ENCODE results near the gene GPATCH2L. TPM values are rescaled to one million over a fixed set of nuclear protein-coding genes. Genes with fewer than 3 reads are reported as not detected.

GPATCH2L gene
- total RNA-seq, 1 donor: 47.9 TPM

GRCh38 chr14:76232800-76233199, 81.1 kb downstream of the GPATCH2L start:
- DNase-seq (ENCODE audit: low read depth): no peak
- TF ChIP-seq, protein P1, sequence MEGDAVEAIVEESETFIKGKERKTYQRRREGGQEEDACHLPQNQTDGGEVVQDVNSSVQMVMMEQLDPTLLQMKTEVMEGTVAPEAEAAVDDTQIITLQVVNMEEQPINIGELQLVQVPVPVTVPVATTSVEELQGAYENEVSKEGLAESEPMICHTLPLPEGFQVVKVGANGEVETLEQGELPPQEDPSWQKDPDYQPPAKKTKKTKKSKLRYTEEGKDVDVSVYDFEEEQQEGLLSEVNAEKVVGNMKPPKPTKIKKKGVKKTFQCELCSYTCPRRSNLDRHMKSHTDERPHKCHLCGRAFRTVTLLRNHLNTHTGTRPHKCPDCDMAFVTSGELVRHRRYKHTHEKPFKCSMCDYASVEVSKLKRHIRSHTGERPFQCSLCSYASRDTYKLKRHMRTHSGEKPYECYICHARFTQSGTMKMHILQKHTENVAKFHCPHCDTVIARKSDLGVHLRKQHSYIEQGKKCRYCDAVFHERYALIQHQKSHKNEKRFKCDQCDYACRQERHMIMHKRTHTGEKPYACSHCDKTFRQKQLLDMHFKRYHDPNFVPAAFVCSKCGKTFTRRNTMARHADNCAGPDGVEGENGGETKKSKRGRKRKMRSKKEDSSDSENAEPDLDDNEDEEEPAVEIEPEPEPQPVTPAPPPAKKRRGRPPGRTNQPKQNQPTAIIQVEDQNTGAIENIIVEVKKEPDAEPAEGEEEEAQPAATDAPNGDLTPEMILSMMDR (IDR thresholded peaks at IDR 0.05; ENCODE audit: insufficient read depth, low read length): no peak
- no peak overlapping the region for H3K4me3 ChIP-seq (ENCODE audit: low read depth, low read length)

DNA sequence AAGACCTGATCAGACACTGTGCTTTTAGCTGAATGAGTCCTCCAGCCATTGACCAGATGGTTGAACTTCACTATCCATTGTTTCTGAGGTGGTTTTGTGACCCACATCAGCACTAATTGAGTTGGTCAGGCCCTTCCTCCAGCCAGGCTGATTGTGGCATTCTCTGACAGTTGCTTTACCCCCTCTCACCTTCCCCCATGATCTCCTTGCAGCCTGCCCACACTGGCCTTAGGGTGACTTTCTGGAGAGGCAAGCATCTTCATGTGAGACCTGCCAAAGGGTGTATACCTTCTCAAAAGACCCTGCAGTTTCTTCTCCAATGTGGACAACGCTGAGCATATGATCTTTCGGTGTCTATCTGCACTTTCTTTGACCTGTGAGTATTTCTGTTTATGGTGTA, 83.9 kb downstream of the GPATCH2L start:
- no peak overlapping the region for H3K4me3 ChIP-seq (ENCODE audit: low read depth, low read length)
- TF ChIP-seq, protein P1 (IDR thresholded peaks at IDR 0.05; ENCODE audit: insufficient read depth, low read length): no peak
- DNase-seq (ENCODE audit: low read depth): no peak

DNA sequence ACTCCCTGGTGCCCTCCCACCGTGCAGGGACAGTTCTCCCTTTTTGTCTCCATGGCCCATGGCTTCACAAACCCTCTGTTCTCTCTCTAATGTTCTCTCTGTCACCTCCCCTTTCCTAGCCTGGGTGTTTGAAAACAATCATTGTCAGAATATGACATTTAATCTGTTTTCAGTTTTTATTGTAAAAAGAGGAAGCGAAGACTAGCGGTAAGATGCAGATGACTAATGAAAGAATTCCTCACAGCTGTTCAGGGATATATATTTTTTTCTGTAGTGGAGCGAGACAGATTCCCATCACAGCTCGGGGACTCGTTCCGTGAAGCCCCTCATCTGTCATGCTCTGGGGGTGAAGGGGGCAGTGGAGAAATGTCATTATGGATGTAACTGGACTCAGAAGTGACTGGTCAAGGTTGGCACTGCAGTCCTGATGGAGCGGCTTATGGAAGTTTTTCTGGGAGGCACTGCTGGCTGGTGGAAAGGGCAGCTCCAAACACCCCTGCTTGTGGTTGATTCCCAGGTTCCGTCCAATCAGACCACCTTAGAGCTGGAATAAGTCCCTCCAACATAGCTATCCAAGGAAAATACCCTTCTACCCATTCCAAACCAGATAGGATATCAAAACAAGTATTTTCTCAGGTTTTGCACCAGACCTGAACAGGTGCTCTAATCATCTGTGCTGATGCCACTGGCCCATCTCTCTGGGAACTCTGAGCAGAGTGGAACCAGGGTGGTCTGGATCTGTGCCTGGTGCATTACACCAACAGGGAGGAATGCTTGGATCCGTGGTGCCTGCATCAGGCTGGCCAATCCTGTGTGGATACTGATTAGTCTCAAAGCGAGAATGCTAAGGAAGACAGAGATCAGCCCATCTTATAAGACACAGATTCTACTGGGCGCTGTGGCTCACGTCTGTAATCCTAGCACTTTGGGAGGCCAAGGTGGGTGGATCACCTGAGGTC, 84.7 kb downstream of the GPATCH2L start:
- TF ChIP-seq, protein P1 (IDR thresholded peaks at IDR 0.05; ENCODE audit: insufficient read depth, low read length): no peak
- peak; percentile 5 for DNase-seq (ENCODE audit: low read depth)
- H3K4me3 ChIP-seq (ENCODE audit: low read depth, low read length): no peak overlapping the region

DNA sequence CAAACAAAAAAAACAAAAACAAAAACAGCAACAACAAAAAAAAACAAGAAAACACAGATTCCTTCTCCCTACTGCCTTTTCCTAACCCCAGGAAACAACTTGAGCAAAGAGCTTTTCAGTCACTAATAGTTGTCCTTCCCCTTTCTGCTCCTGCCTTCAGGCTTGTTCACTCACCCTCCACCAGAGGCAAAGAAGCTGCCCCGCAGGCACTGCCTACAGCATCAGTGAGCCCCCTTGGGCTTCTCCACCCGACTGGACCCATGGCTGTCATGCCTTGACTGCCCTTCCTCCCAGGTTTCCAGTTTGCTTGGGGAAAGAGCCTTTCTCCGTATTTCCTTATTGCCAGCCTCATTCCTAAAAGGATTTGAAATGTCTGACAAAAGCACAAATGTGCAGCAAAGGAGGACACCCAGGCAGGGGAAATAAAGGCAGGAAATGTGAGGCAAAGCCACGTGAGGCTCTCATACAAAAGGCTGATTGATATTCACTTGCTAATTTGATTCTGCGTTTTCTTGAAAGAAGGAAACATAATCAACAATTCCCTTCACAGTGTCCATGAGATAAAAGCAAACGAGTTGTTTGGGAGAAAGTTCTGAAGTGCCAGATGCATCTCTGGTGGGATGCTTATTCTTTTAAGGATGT, 85.7 kb downstream of the GPATCH2L start:
- TF ChIP-seq, protein P1 (IDR thresholded peaks at IDR 0.05; ENCODE audit: insufficient read depth, low read length): no peak
- H3K4me3 ChIP-seq (ENCODE audit: low read depth, low read length): no peak overlapping the region

GRCh38 chr14:76245097-76245496, 93.4 kb downstream of the GPATCH2L start:
- TF ChIP-seq, protein P1 (IDR thresholded peaks at IDR 0.05; ENCODE audit: insufficient read depth, low read length): no peak
- H3K4me3 ChIP-seq (ENCODE audit: low read depth, low read length): no peak overlapping the region
- DNase-seq (ENCODE audit: low read depth): no peak

More for the DNA sequence above, 85.7 kb downstream of the GPATCH2L start:
- DNase-seq (ENCODE audit: low read depth): no peak

GRCh38 chr14:76250302-76250701, 98.6 kb downstream of the GPATCH2L start:
- no peak for DNase-seq (ENCODE audit: low read depth)
- H3K4me3 ChIP-seq (ENCODE audit: low read depth, low read length): no peak overlapping the region
- TF ChIP-seq, protein P1 (IDR thresholded peaks at IDR 0.05; ENCODE audit: insufficient read depth, low read length): no peak
